A549 (cell line): ENCODE data around the gene CLPX.

Source experiments
- CHD4 ChIP-seq: fragments of 200-600 bp; sonication (generic); IDR thresholded peaks from 2 replicates; pipeline ENCODE4 v1.6.1; 2016; ENCODE audit warnings: antibody characterized with exemption, mild to moderate bottlenecking, borderline replicate concordance
- CTCF ChIP-seq: fragments of >200 bp; sonication (Bioruptor Twin); formaldehyde crosslinking; IDR thresholded peaks from 3 replicates; pipeline ENCODE4 v1.5.1; 2016
- ELK1 ChIP-seq: fragments of 150-350 bp; IDR thresholded peaks from 2 replicates; pipeline ENCODE4 v1.6.1; 2014; ENCODE audit warnings: low read depth, mild to moderate bottlenecking, low read length
- EP300 ChIP-seq, 2 experiments: fragments of >200 bp; sonication (Bioruptor Twin); formaldehyde crosslinking; IDR thresholded peaks; 2 replicates in 1 of 2; 3 replicates in 1 of 2; pipeline ENCODE4 v1.6.1; 2016 to 2017
- HDAC2 ChIP-seq: fragments of 200-600 bp; sonication (generic); IDR thresholded peaks from 2 replicates; pipeline ENCODE4 v1.6.1; 2016
- MYC ChIP-seq: IDR thresholded peaks from 2 replicates; pipeline ENCODE4 v1.6.1; 2012; ENCODE audit warnings: mild to moderate bottlenecking, inconsistent platforms, low read length, improper control_type of control experiment, borderline replicate concordance
- POLR2A ChIP-seq: IDR thresholded peaks from 2 replicates; pipeline ENCODE4 v1.6.1; 2012; ENCODE audit warnings: mild to moderate bottlenecking, low read length

- TF ChIP-seq MYC, result no peak
- TF ChIP-seq CTCF, result no peak
- TF ChIP-seq EP300 (IDR thresholded peaks at IDR 0.05), result no peak
- no peak for TF ChIP-seq CHD4
- TF ChIP-seq ELK1, result no peak
- TF ChIP-seq POLR2A, result no peak
- TF ChIP-seq HDAC2, result no peak
Observed at GRCh38 chr15:65206750-65207149, 21.6 kb upstream of the CLPX start.
